SW 1271 (cell line): Measurements from ENCODE around the gene TOX2.

Experiments
- DNase-seq, 2 experiments: peaks; one replicate each; lab custom pipeline; 2025; lab: John Stamatoyannopoulos, UW

Gene TOX2

GRCh38 chr20:43939762-43940121 lies 25.1 kb downstream of the TOX2 start:
- DNase-seq = no peak

DNA sequence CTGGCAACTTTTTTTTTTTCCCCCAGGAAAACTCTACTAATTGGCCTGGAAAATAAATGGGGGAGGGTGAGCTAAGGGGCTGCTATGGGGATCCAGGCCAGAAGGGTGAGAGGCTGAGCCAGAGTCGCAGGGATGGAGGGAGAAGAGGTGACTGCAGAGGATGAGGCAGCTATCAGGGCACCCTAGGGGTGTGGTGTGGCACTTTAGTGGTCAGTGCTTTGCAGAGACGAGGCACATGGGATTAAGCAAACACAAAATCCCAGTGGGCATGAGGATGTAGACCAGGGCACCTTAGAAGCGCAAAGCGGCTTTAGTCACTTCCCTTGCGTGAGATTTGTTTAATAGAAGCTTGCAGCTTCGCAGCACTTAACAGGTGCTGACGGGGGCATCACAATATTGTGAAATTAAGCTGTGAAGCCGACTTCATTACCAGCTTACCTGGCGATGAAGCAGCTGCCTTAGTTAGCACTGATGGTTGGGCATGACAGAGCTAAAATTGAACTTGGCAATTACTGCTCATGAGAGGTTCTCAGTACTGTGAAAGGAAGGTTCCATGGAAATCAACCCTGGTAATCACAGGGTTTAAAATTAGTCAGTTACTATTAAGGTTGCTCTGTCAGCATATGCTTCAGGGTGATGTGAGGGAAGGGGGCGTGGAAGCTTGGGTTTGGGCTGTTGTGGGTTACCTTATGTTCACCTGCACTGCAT lies 26.0 kb downstream of the TOX2 start:
- DNase-seq = no peak

- no peak for DNase-seq
These were observed 27.0 kb downstream of the TOX2 start for GRCh38 chr20:43941476-43942200.

DNA sequence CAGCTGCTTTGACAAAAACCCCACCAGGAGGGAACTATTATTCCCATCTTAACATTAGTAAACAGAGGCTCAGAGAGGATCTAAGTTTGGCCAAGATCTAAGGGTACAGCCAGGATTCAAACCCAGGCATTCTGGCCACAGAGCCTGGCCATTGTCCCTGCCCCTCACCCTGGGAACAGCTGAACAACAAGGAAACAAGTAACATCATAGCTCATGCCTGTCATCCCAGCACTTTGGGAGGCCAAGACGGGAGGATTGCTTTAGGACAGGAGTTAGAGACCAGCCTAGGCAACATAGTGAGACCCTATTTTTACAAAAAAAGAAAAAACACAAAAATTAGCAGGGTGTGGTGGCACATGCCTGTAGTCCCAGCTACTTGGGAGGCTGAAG lies 27.5 kb downstream of the TOX2 start:
- no peak for DNase-seq

GRCh38 chr20:43942667-43943285 lies 28.1 kb downstream of the TOX2 start:
- DNase-seq = peak; percentile 12 to 74

- no peak for DNase-seq
These were observed 29.1 kb downstream of the TOX2 start for GRCh38 chr20:43943725-43944124.

DNA sequence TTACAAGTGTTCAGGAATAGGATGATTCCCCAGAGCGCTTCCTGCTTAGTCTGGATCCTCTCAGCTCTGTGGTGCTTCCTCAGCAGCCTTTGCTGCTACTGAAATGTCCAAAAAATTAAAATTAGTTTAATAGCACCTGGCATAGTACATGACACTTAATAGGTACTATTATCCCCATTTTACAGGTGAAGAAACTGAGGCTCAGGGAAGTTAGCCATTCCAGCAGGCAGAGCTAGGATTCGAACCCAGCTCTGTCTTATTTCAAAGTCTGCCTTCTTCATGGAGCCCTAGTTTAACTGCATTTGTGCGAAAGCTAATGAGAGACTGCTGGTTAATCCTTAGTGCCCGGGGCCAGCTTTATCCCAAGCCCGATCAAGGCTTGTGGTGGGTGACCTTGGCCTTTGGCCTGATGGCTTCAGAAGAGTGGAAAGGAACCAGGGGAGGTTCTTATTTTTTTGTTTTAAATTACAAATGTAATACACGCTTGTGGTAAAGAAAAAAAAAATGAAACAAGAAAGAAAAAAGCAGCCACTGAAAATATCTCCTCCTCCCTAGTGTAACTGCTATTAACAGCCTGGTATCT lies 30.1 kb downstream of the TOX2 start:
- no peak for DNase-seq

GRCh38 chr20:43945391-43946205 lies 30.9 kb downstream of the TOX2 start:
- DNase-seq = no peak

- no peak for DNase-seq
These were observed 31.5 kb downstream of the TOX2 start for GRCh38 chr20:43946206-43946491.

GRCh38 chr20:43946659-43947315 lies 32.1 kb downstream of the TOX2 start:
- DNase-seq = no peak

- no peak for DNase-seq
These were observed 32.7 kb downstream of the TOX2 start for GRCh38 chr20:43947316-43947710.

GRCh38 chr20:43948455-43948854 lies 33.8 kb downstream of the TOX2 start:
- no peak for DNase-seq

- DNase-seq = no peak
These were observed 34.6 kb downstream of the TOX2 start for GRCh38 chr20:43949248-43949647.

- no peak for DNase-seq
These were observed 35.3 kb downstream of the TOX2 start for GRCh38 chr20:43949741-43950618.

GRCh38 chr20:43953919-43954592 lies 39.4 kb downstream of the TOX2 start:
- no peak for DNase-seq

DNA sequence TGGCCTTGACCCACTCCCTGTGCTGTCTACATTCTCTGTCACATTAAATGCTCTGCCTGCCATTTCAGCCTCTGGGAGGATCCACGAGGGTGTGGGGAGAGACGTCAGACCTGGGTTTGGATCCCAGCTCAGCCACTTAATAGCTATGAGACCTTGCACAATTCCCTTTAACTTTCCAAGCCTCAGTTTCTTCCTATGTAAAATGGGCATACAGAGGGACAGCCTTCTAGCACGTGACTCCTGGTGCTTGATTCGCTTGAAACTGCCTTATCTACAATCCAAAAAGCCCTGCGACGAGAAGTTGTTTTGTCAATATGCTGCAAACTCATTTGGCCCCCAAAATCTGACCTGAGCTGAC lies 40.0 kb downstream of the TOX2 start:
- no peak for DNase-seq

DNA sequence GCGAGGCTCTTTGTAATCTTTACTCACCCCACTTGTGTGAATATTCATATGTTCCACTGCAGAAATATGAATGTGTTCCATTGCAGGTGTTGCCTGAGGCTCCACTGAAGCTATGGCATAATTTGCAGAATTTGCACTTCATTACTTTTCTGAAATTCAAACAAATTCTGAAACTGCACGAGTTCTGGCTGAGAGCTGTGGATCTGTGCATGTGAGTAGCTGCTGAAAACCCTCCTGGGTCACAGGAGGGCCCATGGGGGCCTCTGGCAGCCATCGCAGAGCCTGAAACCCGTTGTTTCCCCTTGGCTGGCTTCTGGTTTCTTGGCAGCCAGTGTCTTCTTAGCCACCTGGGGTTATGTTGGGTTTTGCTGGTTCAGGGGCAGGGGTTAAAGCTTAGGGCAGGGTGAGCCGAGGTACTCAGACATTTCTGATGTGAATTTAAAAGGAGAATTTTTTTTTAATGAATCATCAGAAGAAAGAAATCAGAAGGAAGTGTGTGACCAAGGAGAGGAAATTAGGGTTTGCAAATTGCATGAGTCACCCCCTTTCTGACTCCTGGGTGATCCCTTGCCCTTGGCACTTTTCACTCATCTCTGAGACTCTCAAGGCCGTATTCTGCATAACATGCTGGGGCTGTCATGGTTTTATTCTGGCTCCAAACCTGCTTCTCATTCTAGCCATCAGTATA lies 40.6 kb downstream of the TOX2 start:
- DNase-seq = peak; percentile 81 to 98

DNA sequence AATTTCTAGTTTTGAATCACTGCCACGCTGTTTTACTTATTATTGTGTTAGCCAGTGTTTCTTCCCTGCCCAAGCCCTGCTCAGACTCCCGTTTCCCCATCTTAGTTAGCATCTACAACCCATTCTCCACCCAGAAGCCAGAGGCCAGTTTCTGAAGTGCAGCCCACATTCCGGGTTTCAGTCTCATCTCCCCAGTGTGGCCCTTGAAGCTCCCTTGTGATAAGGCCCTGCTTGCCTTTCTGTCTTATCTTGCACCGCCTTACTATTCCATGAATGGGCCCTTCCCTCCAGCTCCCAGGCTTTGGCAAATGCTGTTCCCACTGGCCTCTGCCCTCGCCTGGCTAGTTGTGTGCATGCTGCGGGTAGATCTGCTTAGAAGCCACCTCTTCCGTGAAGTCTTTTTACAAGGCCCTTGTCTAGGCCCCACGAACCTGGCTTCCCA lies 41.1 kb downstream of the TOX2 start:
- DNase-seq = peak in 1 of 2 experiments; percentile 87

DNA sequence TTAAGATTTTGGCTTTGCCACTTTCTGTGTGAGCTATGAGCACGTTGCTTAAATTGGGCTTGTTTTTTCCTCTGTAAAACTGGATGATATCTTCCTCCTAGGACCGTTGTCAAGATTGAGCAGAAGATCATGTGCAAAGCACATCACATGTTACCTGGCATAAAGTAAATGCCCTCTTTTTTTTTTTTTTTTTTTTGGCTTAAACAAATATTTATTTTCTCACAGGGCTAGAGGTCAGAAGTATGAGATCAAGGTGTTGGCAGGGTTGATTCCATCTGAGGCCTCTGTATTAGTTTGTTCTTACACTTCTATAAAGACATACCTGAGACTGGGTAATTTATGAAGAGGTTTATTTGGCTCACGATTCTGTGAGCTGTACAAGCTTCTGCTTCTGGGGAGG lies 42.7 kb downstream of the TOX2 start:
- DNase-seq = no peak

DNA sequence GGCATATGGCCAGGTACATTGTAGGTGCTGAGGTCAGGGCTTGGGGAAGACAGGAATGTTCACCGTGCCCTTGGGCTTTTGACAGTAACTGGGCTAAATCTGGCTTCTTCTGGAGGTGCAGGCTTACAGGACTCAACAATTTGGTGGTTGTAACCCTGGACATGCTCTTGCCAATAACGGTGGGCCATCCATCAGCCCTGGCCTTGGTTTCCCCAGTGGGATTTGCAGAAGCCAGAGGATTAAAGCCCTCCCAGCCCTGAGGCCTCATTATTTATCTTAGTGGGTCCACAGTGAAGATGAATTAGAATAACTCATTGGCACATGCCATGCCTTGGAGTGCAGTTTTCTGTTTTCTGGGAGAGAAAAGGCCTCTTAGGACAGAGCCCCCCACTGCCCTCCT lies 44.0 kb downstream of the TOX2 start:
- no peak for DNase-seq
